WTC11 (cell line): ENCODE results near the gene SCO2.

Experiments
- SMAD4 ChIP-seq: sonication (generic); formaldehyde crosslinking; IDR thresholded peaks from 2 replicates; pipeline ENCODE4 v1.8.0; 2022; ENCODE audit warnings: mild to moderate bottlenecking, missing genetic modification reagents
- ZNF281 ChIP-seq: sonication (generic); formaldehyde crosslinking; IDR thresholded peaks from 2 replicates; pipeline ENCODE4 v1.8.0; 2023; ENCODE audit warnings: mild to moderate bottlenecking, missing genetic modification reagents
- TF ChIP-seq, protein P1 (sequence below): fragments of 200-600 bp; IDR thresholded peaks from 2 replicates; pipeline ENCODE4 v1.8.0; 2022; ENCODE audit warnings: antibody characterized with exemption
- TF ChIP-seq, protein P2 (sequence below): sonication (generic); formaldehyde crosslinking; IDR thresholded peaks from 2 replicates; pipeline ENCODE4 v1.8.0; 2022; ENCODE audit warnings: mild to moderate bottlenecking, missing genetic modification reagents

DNA sequence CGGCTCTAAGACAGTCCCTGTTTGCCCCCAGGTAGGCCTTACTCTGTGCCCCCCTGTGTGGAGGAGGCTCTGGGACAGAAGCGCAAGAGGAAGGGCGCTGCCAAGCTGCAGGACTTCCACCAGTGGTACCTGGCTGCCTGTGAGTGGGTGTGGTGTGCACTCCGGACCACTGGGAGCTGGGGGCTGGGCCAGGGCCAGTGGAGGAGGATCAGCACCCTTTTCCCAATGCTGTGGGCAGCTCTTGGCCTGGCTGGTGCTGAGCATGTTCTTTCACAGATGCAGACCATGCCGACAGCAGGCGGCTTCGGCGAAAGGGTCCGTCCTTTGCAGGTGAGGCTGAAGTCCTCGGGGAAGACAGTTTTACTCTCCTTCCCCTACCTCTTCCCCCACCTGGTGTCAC lies 3.7 kb downstream of the SCO2 start:
- TF ChIP-seq ZNF281 (CRISPR knock-in tag) (no peak), SMAD4 (CRISPR knock-in tag) (no peak)
- TF ChIP-seq, protein P1, sequence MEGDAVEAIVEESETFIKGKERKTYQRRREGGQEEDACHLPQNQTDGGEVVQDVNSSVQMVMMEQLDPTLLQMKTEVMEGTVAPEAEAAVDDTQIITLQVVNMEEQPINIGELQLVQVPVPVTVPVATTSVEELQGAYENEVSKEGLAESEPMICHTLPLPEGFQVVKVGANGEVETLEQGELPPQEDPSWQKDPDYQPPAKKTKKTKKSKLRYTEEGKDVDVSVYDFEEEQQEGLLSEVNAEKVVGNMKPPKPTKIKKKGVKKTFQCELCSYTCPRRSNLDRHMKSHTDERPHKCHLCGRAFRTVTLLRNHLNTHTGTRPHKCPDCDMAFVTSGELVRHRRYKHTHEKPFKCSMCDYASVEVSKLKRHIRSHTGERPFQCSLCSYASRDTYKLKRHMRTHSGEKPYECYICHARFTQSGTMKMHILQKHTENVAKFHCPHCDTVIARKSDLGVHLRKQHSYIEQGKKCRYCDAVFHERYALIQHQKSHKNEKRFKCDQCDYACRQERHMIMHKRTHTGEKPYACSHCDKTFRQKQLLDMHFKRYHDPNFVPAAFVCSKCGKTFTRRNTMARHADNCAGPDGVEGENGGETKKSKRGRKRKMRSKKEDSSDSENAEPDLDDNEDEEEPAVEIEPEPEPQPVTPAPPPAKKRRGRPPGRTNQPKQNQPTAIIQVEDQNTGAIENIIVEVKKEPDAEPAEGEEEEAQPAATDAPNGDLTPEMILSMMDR: no peak
- TF ChIP-seq, protein P2, sequence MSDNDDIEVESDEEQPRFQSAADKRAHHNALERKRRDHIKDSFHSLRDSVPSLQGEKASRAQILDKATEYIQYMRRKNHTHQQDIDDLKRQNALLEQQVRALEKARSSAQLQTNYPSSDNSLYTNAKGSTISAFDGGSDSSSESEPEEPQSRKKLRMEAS (CRISPR knock-in tag): no peak
